GM18868 (cell line): Measurements from ENCODE around the gene MRPS30.
A peak's percentile ranks its signal among the peaks of the same experiment; 100 is the strongest.
"Not testable (repeated sequence)": the region's sequence is repeated elsewhere in the genome, so short reads cannot be mapped to it uniquely, and the experiment has no call there.

Experiments used
- ATAC-seq: cut with Tn5 transposase; IDR thresholded peaks from one replicate; pipeline ENCODE4 v1.9.1; 2021; ENCODE audit warnings: mild to moderate bottlenecking, moderate library complexity; ENCODE audit not compliant: unreplicated experiment

MRPS30 gene

GRCh38 chr5:44808435-44809214, at the start of gene MRPS30:
TSS of gene MRPS30 (plus strand) at chr5:44808947. CDS start at chr5:44808963, 16 bp downstream.
- peak; percentile 94 for ATAC-seq

- no peak for ATAC-seq
These were observed 39.4 kb upstream of the MRPS30 start for GRCh38 chr5:44769200-44769876.

GRCh38 chr5:44769877-44770209, 38.9 kb upstream of the MRPS30 start:
- no peak for ATAC-seq

GRCh38 chr5:44770780-44771717, 37.7 kb upstream of the MRPS30 start:
- no peak for ATAC-seq

- ATAC-seq: not testable (repeated sequence)
These were observed 36.4 kb upstream of the MRPS30 start for GRCh38 chr5:44772397-44772796.

GRCh38 chr5:44774279-44774880, 34.4 kb upstream of the MRPS30 start:
- peak; percentile 75 for ATAC-seq

GRCh38 chr5:44779167-44779566, 29.6 kb upstream of the MRPS30 start:
- ATAC-seq: no peak

- no peak for ATAC-seq
These were observed 25.0 kb upstream of the MRPS30 start for GRCh38 chr5:44783634-44784315.

- ATAC-seq: no peak
These were observed 21.0 kb upstream of the MRPS30 start for GRCh38 chr5:44787731-44788130.

GRCh38 chr5:44789372-44789995, 19.3 kb upstream of the MRPS30 start:
- not testable (repeated sequence) for ATAC-seq

- ATAC-seq: not testable (repeated sequence)
These were observed 16.6 kb upstream of the MRPS30 start for GRCh38 chr5:44792031-44792673.

GRCh38 chr5:44794371-44794770, 14.4 kb upstream of the MRPS30 start:
- no peak for ATAC-seq

- no peak for ATAC-seq
These were observed 13.3 kb upstream of the MRPS30 start for GRCh38 chr5:44795496-44795895.

GRCh38 chr5:44797841-44798240, 10.9 kb upstream of the MRPS30 start:
- ATAC-seq: no peak

GRCh38 chr5:44801992-44802391, 6.8 kb upstream of the MRPS30 start:
- no peak for ATAC-seq

- ATAC-seq: no peak
These were observed 2.1 kb upstream of the MRPS30 start for GRCh38 chr5:44806608-44807007.

- no peak for ATAC-seq
These were observed 1.5 kb upstream of the MRPS30 start for GRCh38 chr5:44807269-44807668.

GRCh38 chr5:44809215-44809955, 638 bp downstream of the MRPS30 start:
- peak; percentile 49 for ATAC-seq

GRCh38 chr5:44809956-44810420, 1.2 kb downstream of the MRPS30 start:
- no peak for ATAC-seq
